CD4-positive, alpha-beta T cell treated with Interleukin-4 for 4 hours (primary cell): ENCODE measurements around the gene CALML6.
A peak's percentile ranks its signal among the peaks of the same experiment; 100 is the strongest.

Experiments
- DNase-seq: peaks from one replicate; pipeline ENCODE4 v3.0.0-alpha.2; 2020

Gene CALML6

DNA sequence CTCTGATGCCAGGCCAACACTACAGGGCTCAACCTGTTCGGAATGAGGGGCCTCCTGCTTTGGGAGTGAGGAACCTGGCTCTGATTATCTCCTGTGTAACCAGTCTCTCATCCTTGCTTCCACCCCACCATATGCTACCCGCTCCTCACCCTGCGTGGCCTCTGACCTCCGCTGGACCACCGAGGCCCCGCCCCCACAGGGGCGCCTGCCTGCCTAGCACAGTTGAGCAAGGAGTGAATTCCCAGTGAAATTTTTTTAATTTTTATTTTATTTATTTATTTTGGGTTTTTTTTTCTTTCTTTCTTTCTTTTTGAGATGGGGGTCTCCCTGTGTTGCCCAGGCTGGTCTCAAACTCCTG lies 22.3 kb upstream of the CALML6 start:
- no peak for DNase-seq

DNA sequence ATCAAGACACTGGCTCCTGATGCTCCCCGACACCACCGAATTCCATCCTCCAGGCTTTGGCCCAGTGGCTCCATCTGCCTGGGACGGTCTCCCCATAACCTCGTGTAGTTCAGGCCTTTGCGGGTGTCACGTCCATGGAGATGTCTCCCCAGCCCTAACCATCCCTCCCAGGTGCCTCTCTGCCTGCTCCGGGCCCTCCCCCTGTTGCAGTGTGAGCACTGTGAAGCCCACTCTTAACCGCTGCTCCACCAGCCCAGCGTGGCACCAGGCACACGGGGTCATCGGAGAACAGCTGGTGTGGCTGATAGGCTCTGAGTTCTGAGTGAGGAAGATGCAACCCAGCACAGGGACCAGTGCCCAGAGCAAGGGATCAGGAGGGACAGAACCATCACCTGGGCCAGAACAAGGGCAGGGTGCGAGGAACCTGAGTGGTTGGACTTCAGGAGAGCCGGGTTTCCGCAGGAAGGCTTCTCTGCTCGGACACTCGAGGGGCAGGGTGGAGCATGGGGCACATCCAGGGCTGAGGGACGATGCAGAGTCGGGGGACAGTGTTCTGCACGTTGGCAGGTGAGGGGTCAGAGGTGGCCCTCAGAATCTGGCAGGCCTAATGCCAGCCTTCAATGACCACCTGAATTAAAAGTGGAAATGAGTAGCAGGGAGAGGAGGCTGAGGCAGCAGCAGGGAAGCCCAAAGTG lies 21.6 kb upstream of the CALML6 start:
- DNase-seq = no peak

DNA sequence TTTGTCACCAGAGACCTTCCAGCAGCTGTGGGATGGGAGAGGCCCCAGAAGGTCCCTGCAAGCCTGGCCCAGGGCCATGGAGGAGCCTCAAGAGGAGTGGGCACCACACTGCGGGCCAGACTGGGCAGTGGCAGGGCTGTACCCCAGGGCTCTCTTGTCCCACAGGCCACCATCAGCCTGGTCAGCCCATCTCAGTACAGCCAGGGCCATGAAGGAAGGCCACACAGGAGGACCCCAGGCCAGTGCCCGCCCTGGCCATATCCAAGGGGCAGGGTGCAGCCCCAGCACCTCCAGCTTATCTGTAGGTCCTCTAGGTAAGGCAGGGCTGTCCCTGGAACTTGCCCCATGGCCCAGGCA lies 21.1 kb upstream of the CALML6 start:
- DNase-seq = no peak

DNA sequence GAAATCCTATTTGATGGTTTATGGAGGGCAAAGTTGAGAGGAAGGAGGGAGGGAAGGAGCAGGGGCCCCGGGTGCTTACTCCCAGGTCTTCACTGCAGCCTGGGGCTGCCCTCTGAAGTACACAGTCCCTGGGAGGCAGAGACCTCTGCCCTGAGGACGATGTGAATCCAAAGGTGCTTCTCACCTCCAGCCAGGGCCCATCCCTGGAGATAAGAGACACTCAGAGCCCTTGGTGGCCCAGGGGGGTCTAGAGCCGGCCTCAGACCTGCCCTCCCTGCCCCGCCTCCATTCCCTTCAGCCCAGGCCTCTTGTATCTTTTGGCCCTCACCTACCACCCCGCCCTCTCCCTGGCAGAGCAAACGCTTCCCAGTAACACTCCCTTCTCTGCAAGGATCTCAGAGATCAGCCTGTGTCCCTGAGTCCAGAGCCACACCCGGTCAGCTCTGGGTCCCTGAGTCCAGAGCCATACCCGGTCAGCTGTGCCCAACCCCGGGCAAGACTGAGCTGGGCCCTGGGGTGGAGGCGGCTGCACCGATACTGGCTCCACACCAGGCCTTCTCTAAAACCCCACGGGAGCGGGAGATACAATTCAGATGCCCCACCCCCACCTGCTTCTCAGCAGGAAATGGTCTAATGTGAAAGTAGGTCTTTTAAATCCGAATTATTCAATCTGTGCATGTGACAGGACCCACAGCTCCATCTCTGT lies 20.6 kb upstream of the CALML6 start:
- no peak for DNase-seq

DNA sequence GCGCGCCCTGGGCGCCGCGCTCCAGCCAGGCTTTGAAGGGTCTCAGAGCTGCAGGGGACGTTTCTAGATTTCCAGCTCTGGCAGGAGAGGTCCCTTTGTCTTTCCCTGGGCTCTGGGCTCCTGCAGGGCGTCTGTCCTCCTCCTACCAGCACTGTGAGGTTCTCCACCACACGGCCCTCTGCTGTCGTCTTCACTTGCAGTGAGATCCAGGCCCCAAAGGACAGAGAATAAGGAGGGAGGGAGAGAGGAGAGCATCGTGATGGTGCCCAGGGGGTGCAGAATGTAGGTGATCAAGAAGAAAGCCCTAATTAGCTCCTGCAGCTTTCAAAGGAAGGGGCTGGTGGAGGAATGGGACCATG lies 20.0 kb upstream of the CALML6 start:
- DNase-seq = no peak

DNA sequence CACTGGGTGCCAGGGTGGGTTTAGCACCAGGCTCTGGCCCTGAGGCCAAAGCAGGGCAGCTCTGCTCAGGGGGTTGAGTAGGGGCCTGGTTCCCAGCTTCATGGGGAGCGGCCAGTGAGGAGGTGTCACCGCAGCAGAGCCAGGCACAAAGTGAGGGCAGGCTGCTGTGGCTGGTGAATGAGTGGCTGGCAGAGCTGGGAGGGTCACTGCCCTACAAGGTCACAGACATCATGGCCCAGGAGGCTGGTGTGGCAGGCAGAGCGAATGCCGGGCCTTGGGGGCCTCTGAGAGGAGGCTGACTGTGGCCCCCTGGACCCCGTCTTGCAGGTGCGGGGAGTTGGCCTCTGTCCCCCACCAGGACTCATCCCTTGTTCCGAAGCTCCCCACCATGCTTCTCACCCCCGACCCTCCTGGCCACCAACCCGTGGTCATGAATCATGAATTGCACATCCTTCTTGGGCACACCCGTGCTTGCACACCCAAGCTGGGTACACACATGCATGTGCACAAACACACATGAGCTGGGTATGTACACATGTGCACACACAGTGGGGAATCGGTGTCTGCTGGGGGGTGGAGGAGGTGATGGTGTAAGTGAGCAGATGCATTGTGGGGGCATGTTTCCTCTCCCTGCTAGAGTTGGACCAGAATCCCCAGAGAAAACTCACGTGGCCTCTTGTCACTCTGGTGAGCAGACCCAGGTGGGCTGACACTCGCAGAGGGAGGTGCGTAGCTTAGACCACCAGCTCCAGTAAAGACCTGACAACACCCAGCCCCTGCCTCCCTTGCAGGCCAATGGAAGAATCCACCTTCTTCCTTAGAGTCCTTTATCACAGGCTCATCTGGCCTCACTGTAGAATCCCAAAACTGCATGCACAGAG lies 19.4 kb upstream of the CALML6 start:
- DNase-seq = no peak

DNA sequence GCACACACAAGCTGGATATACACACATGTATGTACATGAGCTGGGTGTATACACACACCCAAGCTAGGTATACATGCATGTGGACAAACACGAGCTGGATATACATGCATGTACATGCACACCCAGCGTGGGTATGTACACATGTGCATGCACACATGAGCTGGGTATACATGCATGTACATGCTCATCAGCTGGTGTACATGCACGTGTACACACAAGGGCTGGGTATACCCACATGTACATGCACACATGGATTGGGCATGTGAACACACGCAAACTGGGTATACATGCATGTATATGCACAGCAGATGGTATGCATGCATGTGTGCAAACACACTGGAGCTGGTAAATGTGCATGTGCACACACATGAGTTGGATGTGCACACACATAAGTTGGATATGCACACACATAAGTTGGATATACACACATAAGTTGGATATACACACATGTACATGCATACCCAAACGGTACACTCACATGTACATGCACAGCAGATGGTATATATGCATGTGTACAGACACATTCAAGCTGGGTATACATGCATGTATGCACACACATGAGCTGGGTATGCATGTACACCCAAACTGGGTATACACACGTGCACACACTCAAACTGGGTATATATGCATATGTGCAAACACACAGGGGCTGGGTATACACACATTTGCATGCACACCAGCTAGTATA lies 16.7 kb upstream of the CALML6 start:
- no peak for DNase-seq

DNA sequence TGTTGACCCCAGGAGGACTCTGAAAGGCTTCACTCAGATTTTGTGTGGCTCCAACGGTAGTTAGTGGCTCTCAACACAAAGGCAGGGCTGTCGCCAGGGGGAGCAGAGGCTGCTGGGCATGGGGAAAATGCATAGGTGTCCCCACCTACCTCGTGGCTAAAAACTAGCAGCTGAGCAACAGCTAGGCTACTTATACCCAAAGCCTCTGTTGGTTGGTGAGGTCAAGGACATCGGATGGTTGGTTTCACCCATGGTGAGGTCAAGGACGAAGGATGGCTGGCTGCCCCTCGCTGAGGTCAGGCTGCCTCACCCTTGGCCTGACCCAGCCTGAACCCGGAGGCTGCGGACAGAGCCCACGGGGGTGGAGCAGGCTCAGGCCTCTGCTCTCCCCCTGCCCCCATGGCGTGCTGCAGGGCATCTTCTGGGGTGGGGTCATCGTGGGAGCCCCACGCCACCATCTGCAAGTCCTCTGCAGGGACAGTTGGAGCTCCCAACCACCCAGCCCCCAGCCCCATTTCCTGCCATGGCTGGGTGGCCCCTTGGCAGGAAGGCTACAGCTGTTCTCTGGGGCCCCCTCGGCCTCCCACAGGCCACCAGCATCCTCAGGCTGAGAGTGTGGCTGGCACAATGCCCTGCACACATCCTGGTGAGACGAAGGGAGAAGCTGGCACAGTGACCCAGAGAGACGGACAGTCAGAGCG lies 15.6 kb upstream of the CALML6 start:
- no peak for DNase-seq

DNA sequence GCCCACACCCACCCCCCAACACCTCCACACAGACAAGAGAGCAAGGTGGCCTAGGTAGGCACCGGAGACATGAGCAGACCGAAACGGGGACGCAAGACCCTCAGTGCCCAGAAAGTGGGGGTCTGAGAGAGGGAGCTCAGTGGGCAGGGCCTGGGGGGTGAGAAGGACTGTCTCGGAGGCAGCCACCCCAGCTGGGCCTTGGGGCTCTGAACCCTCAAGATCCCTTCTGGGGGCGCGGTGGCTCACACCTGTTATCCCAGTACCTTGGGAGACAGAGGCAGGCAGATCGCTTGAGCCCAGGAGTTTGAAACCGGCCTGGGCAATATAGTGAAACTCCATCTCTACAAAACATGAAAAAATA lies 15.1 kb upstream of the CALML6 start:
- no peak for DNase-seq

DNA sequence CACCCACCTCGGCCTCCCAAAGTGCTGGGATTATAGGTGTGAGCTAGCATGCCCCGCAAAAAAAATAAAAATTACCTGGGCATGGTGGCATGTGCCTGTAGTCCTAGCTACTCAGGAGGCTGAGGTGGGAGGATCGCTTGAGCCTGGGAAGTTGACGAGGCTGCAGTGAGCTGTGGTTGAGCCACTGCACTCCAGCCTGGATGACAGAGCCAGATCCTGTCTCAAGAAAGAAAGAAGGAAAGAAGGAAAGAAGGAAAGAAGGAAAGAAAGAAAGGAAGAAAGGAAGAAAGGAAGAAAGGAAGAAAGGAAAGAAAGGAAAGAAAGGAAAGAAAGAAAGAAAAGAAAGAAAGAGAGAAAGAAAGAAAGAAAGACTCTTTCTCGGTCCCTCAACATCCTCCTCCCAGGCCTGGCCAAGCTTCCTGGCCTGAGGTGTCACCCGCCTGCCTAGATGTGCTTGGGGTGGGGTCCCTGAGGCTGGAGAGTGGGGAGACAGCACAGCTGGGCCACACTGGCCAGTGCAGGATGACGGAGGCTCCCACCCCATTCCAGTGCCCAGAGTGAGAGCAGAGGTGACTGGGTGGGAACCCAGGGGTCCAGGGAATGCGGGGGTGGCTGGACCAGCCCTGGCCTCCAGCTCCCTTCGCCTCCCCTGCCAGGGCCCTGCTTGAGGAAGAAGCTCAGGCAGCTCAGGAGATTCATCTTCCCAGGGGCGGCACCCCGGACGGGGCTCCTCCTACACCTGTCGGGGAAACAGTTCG lies 14.0 kb upstream of the CALML6 start:
- no peak for DNase-seq

DNA sequence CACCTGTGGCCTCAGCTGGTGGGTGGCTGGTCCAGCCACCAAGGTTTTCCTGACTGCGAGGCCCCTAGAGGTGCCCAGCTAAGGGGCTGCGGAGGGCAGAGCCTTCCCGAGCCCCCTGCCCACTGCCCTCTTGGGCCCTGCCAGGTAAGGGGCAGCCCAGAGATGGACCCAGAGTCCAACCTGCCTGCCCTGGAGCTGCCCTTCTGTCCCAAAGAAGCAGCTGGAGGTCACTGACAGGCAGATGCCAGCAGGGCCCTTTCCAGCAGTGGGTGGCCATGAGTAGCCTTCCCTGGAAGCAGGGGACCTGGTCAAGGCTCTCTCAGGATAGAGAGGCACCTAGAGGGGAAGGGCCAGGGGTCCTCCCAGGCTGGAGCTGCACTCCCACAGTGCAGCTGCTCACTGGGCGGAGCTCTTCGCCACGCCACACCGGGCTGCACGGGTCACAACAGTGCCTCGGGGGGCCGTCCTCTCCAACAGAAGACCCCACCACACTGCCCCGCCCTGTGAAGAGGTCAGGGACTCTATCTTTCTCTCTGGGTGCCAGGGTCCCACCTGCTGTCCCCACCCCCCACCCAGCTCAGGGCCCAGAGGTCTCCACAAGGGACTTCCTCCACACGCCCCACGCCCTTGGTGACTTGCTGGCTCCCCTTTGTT lies 13.3 kb upstream of the CALML6 start:
- DNase-seq = no peak

DNA sequence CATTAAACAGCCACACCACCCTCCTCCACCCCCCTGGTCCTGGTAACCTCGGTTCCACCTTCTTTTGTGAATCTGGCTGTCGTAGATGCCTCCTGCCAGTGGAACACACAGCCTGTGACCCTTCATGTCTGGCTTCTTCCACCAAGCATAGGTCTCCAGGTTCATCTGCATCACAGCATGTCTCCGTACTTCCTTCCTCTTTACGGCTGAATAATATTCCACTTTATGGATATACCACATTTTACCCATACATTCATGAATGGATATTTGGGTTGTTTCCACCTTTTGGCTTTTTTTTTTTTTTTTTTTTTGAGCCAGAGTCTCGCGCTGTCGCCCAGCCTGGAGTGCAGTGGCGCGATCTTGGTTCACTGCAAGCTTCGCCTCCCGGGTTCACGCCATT lies 11.8 kb upstream of the CALML6 start:
- no peak for DNase-seq

DNA sequence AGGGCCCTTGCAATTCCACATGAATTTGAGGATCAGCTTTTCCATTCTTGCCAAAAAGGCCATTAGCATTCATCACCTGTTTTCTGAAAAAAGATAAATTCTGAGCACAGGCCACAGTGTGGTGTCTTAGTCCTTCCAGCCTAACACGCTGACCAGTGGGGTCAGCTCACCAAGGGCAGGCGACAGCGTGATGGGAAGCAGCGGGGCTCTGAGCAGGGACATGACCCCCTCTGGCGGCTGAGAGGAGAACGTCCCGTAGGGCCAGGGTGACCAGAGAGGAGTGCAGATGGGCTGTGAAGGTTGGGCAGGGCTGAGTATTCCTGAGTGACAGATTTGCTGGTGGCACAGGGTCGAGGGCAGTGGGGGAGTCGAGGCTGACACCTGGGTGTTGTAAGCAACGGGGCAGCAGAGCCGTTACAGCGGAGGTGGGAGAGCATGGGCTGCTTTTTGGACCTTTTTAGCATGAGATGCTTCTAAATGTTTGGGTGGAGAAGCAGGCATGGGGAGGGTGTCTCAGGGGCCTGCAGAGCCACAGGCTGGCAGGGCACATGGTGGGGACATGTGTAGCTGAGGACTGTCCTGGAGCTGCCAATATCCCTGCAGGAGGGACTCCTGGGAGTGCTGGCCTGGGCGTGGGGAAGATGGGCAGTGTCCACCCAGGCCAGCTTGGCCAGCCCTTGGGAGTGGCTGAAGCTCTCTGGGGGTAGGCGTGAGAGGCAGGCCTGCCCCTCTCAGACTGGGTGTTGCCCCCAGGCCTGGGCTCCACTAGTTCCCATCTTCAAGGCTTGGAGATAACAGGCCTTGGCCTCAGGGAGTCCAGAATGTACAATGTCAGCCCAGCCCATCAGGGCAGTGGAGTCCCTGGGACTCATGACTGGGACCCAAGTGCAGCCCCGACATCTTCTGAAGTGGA lies 8.6 kb upstream of the CALML6 start:
- DNase-seq = peak; percentile 64

DNA sequence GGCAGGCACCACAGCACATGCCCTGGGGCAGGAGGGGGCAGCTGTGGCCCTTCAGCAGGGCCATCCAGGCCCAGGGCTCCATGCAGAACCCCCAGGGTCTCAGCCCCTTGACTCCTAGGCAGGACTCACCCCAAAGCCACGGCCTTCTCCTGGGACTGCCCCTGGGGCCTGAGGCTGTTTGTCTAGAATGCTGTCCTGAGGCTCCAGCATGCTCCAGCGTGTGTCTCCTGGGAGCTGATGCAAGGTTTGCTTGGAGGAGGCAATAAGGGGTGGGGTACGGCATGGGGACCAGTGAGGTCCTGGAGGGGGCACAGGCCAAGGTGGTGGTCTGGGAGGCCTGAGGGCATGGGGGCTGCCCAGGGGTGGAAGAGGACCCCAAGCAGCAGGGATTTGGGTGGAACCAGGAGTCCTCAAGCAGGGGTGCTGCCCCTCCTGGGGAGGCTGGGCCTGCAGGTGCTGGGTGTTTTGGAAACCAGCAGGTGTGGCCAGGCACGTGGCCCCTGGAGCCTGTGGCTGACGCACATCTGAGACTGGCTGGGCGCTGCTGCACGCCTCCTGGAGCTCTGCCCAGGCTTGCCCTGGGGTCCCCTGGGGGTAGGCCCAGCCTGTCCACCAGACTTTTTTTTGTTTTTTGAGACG lies 7.8 kb upstream of the CALML6 start:
- DNase-seq = no peak

DNA sequence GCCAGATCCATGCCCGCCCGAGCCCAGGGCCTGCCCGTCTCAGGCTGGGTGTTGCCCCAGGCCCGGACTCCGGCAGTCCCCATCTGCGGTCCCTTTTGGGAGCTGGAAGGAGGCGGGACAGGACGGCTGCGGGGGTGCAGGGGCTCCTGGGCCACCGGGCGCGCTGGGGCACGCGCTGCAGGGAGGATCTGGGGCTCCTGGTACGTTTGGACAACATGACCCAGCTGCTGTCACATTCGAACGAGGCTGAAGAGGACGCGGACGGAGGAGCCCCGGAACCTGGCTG lies 6.6 kb upstream of the CALML6 start:
- DNase-seq = no peak

DNA sequence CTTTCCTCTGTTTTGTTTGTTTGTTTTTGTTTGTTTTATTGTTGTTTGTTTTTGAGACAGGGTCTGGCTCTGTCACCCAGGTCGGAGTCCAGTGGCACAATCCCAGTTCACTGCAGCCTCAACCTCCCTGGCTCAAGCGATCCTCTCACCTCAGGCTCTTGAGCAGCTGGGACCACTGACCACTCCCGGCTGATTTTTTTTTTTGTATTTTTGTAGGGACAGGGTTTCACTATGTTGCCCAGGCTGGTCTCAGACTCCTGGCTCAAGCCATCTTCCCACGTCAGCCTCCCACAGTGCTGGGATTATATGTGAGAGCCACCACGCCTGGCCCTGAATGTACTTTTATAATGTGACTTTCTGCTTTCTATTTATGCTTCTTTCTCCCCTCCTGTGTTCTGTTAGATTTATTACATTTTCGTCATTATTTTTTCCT lies 5.0 kb upstream of the CALML6 start:
- DNase-seq = no peak

DNA sequence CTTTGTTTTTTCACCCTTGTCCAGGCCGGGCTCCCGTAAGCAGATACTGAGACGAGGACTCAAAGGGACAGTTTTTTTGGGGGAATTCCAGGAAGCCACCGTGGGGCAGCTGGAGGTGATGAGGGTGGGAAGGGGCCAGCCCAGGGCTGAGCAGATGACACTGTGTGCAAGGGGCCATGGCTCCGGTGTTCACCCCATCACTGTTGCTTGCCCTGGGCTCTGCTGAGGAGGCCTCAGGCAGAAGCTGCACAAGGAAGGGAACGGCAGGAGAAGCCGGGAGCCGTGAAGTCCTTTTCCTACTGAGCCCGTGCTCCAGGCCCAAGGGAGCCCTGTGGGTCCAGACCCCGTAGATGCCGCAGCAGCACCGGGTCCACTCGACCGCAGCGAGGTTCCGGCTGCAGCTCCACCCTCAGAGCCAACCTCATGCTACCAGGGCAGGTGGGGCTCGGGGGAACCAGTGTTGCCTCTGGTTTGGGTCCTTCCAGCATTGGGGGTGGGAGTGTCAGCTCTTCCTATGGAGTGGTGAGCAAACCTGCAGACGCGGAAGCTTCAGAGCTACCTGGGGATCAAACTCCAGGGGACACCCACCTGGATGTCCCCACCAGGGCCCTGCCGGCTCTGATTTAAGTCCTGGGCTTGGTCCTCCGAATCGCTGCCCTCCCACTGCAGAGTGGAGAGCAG lies 4.3 kb upstream of the CALML6 start:
- DNase-seq = no peak

DNA sequence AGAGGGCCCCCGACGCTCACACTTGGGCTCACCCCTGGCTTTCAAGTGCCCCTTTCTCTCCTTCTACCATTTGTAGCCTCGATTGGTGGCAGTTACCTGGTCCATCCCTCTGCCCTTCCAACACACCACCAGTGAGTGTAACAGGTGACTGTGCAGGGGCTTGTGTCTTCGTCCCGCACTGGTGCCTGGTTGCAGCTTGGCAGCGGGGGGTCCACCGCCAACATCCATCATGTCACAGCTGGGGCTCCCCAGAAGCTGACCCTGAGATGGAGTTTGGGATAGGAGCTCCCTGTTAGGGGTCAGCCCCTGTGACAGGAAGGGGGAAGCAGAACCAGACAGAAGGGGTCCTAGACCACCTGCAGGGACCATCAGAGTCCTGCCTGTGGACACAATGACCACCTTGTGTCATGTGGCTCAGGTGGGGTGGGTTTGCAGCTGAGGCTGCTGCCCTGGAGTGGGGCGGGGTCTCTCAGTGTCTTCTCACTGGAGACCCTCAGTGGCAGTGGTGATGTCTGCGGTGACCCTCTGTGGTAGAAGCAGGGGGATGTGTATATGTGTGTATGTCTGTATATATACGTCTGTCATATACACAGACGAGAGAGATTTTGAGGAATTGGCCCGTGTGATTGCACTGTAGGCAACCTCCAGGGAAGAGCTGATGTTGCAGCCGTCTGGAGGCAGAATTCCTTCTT lies 3.6 kb upstream of the CALML6 start:
- DNase-seq = no peak
